Smooth muscle cell (in vitro differentiated cells): ENCODE measurements around the gene MBD3. TPM values are rescaled to one million over a fixed set of nuclear protein-coding genes. Genes with fewer than 3 reads are reported as not detected.

Experiments used
- DNase-seq: peaks from one replicate; lab custom pipeline; 2025; ENCODE audit not compliant: unreplicated experiment; lab: John Stamatoyannopoulos, UW
- H2AFZ ChIP-seq: fragments of 200-600 bp; sonication (generic); 2 replicates; pipeline ENCODE4 v1.6.0; 2016; ENCODE audit warnings: antibody characterized with exemption, low read depth, mild to moderate bottlenecking
- H3F3A ChIP-seq: fragments of 200-600 bp; sonication (generic); 2 replicates; pipeline ENCODE4 v1.6.0; 2017; ENCODE audit warnings: antibody characterized with exemption, low read depth
- H3K27ac ChIP-seq: fragments of 200-600 bp; sonication (generic); 2 replicates; pipeline ENCODE4 v1.5.1; 2016; ENCODE audit warnings: low read depth, mild to moderate bottlenecking
- H3K27me3 ChIP-seq: fragments of 200-600 bp; sonication (generic); 2 replicates; pipeline ENCODE4 v1.6.1; 2016; ENCODE audit warnings: low read depth, mild to moderate bottlenecking
- H3K36me3 ChIP-seq: fragments of 200-600 bp; sonication (generic); 2 replicates; pipeline ENCODE4 v1.5.1; 2016; ENCODE audit warnings: low read depth
- H3K4me1 ChIP-seq: fragments of 200-600 bp; sonication (generic); 2 replicates; pipeline ENCODE4 v1.5.1; 2016; ENCODE audit warnings: low read depth
- H3K4me2 ChIP-seq: fragments of 200-600 bp; sonication (generic); 2 replicates; pipeline ENCODE4 v1.6.0; 2016; ENCODE audit warnings: mild to moderate bottlenecking
- H3K4me3 ChIP-seq: fragments of 200-600 bp; sonication (generic); 2 replicates; pipeline ENCODE4 v1.5.1; 2016; ENCODE audit warnings: mild to moderate bottlenecking
- H3K79me2 ChIP-seq: fragments of 200-600 bp; sonication (generic); 2 replicates; pipeline ENCODE4 v1.6.0; 2016; ENCODE audit warnings: low read depth, mild to moderate bottlenecking
- H3K9ac ChIP-seq: fragments of 200-600 bp; sonication (generic); 2 replicates; pipeline ENCODE4 v1.6.0; 2016; ENCODE audit warnings: low read depth
- H3K9me3 ChIP-seq: fragments of 200-600 bp; sonication (generic); replicated peaks from 2 replicates; pipeline ENCODE4 v1.5.1; 2016; ENCODE audit warnings: low read depth
- H4K20me1 ChIP-seq: fragments of 200-600 bp; sonication (generic); 2 replicates; pipeline ENCODE4 v1.6.0; 2016; ENCODE audit warnings: low read depth
- CTCF ChIP-seq: fragments of 200-600 bp; sonication (generic); IDR thresholded peaks from 2 replicates; pipeline ENCODE4 v1.5.1; 2017; ENCODE audit warnings: borderline replicate concordance, mild to moderate bottlenecking, antibody characterized with exemption; ENCODE audit not compliant: insufficient read depth, poor library complexity, severe bottlenecking
- WGBS: methylation state at CpG from one replicate; pipeline ENCODE4 v1.1.7; 2016; ENCODE audit warnings: low lambda C conversion rate; 5-methylcytosine and 5-hydroxymethylcytosine counted together
- polyA plus RNA-seq: library from polyadenylated mRNA; unstranded; fragments of >200 nt; fragmentation: Nextera tagmentation; extraction: Ambion mirVana; gene quantifications from 2 replicates; pipeline ENCODE4 v1.2.1, GENCODE V29; 2016
- total RNA-seq: library from RNA; depleted of rRNA; stranded (reverse); fragments of >200 nt; gene quantifications from 2 replicates; pipeline ENCODE4 v1.2.3, GENCODE V29; 2014

The MBD3 gene
- total and polyA plus RNA-seq, 2 experiments from 2014 or later, result 40.3 to 47.3 TPM

- whole genome bisulfite sequencing, result under 1% methylated on average over 42 of the region's 94 CpGs
- DNase-seq, result peak; percentile 74
- no peak for TF ChIP-seq CTCF
These were observed 476 bp downstream of the MBD3 start for GRCh38 chr19:1592024-1592754.

GRCh38 chr19:1591421-1592023, 1.1 kb downstream of the MBD3 start:
- H3K9ac ChIP-seq, result peak overlapping the region; percentile 92
- H3K79me2 ChIP-seq, result peaks cover 56% of the 10 kb centered on the region
- no peaks in the 10 kb centered on the region for H3K4me1 ChIP-seq
- whole genome bisulfite sequencing, result 7% methylated on average over 28 of the region's 31 CpGs
- H3K27me3 ChIP-seq, result no peaks in the 10 kb centered on the region
- H3K27ac ChIP-seq, result peak overlapping the region; percentile 90
- H3F3A ChIP-seq, result no peaks in the 10 kb centered on the region
- peaks cover 52% of the 10 kb centered on the region for H4K20me1 ChIP-seq
- no peak overlapping the region for H2AFZ ChIP-seq
- H3K9me3 ChIP-seq, result no peaks in the 10 kb centered on the region
- TF ChIP-seq CTCF, result no peak
- H3K4me2 ChIP-seq, result peak overlapping the region; percentile 92
- peak overlapping the region; percentile 72 for H3K4me3 ChIP-seq
- no peak for DNase-seq
- no peaks in the 10 kb centered on the region for H3K36me3 ChIP-seq

More at GRCh38 chr19:1592024-1592754, 476 bp downstream of the MBD3 start:
- peaks cover 49% of the 10 kb centered on the region for H3K79me2 ChIP-seq
- no peak overlapping the region for H2AFZ ChIP-seq
- no peaks in the 10 kb centered on the region for H3K4me1 ChIP-seq
- peak overlapping the region; percentile 72 for H3K4me3 ChIP-seq
- H3K27ac ChIP-seq, result peak overlapping the region; percentile 90
- no peaks in the 10 kb centered on the region for H3K9me3 ChIP-seq
- no peaks in the 10 kb centered on the region for H3F3A ChIP-seq
- H3K36me3 ChIP-seq, result no peaks in the 10 kb centered on the region
- H4K20me1 ChIP-seq, result peaks cover 45% of the 10 kb centered on the region
- no peaks in the 10 kb centered on the region for H3K27me3 ChIP-seq
- H3K4me2 ChIP-seq, result peak overlapping the region; percentile 92
- peak overlapping the region; percentile 92 for H3K9ac ChIP-seq

GRCh38 chr19:1590641-1591397, 1.8 kb downstream of the MBD3 start:
- Histone ChIP-seq H3K27me3 (no peaks in the 10 kb centered on the region), H3K4me2 (peak overlapping the region; percentile 92), H2AFZ (no peak overlapping the region), H3K79me2 (peaks cover 63% of the 10 kb centered on the region), H3K36me3 (no peaks in the 10 kb centered on the region), H3K9ac (peak overlapping the region; percentile 92), H3K9me3 (no peaks in the 10 kb centered on the region), H3K4me1 (no peaks in the 10 kb centered on the region), H3K27ac (peak overlapping the region; percentile 90), H4K20me1 (peaks cover 59% of the 10 kb centered on the region), H3F3A (no peaks in the 10 kb centered on the region), H3K4me3 (peak overlapping the region; percentile 72)
- WGBS, result 50% methylated on average over 10 of the region's 10 CpGs
- TF ChIP-seq CTCF, result no peak
- DNase-seq, result no peak
